Sigmoid colon (tissue), 7 donors: ENCODE results near the gene TMEM43. TPM values are rescaled to one million over a fixed set of nuclear protein-coding genes. Genes with fewer than 3 reads are reported as not detected.

Experiments
- DNase-seq: peaks from one replicate; pipeline ENCODE4 v3.0.0-alpha.2; 2019
- H3K27ac ChIP-seq, 4 donors: fragments of 200-600 bp; sonication (generic); one replicate each; pipeline ENCODE4 v1.5.1; 2016 to 2019; ENCODE audit warnings: mild to moderate bottlenecking in 1 of 4
- H3K27me3 ChIP-seq, 3 donors: fragments of 200-600 bp; sonication (generic); one replicate each; pipeline ENCODE4 v1.5.1; 2019; ENCODE audit warnings: mild to moderate bottlenecking in 1 of 3
- H3K36me3 ChIP-seq, 4 donors: fragments of 200-600 bp; sonication (generic); one replicate each; pipeline ENCODE4 v1.5.1; 2016 to 2019
- H3K4me1 ChIP-seq, 4 donors: fragments of 200-600 bp; sonication (generic); one replicate each; pipeline ENCODE4 v1.5.1; 2017 to 2019
- H3K4me3 ChIP-seq, 4 donors: fragments of 200-600 bp; sonication (generic); one replicate each; pipeline ENCODE4 v1.5.1; 2017 to 2019; ENCODE audit warnings: mild to moderate bottlenecking in 2 of 4, moderate library complexity in 1 of 4
- H3K9me3 ChIP-seq, 4 donors: fragments of 200-600 bp in 3 of 4; sonication (generic) in 3 of 4; one replicate each; pipeline versions ENCODE4 v1.5.1 to v1.6.1; 2013 to 2019
- EP300 ChIP-seq, 4 donors: sonication (generic); formaldehyde crosslinking; IDR thresholded peaks; one replicate each; pipeline ENCODE4 v1.6.1; 2017; ENCODE audit warnings: antibody characterized with exemption in 4 of 4
- POLR2A ChIP-seq, 2 donors: fragments of 450-650 bp; IDR thresholded peaks; one replicate each; pipeline ENCODE4 v1.6.1; 2016; ENCODE audit warnings: antibody characterized with exemption in 2 of 2, mild to moderate bottlenecking in 2 of 2, moderate library complexity in 2 of 2
- POLR2AphosphoS5 ChIP-seq, 4 donors: sonication (generic); formaldehyde crosslinking; IDR thresholded peaks; one replicate each; pipeline ENCODE4 v1.6.1; 2017; ENCODE audit warnings: antibody characterized with exemption in 4 of 4
- WGBS, 2 donors: extraction: QIAGEN DNeasy Blood & Tissue Kit; methylation state at CpG; one replicate each; pipeline ENCODE4 v1.1.7; 2013; 5-methylcytosine and 5-hydroxymethylcytosine counted together
- intact Hi-C: fragments of 100-400 bp; cut with DNase I; formaldehyde crosslinking; loops from one replicate; pipeline ENCODE4 v1.15.1; 2023
- polyA plus RNA-seq, 3 donors: library from polyadenylated mRNA; stranded (reverse); fragments of 200-250 nt; gene quantifications; one replicate each; pipeline ENCODE4 v1.2.3, GENCODE V29; 2013
- total RNA-seq, 4 donors: library from RNA; depleted of rRNA; stranded (reverse); fragments of >200 nt; gene quantifications; one replicate each; pipeline ENCODE4 v1.1.0, GENCODE V29; 2016
- TF ChIP-seq, protein P1 (sequence below), 4 experiments: fragments of 450-650 bp in 3 of 4; fragments of 200-600 bp in 1 of 4; IDR thresholded peaks; one replicate each; pipeline ENCODE4 v1.5.1; 2016 to 2019; ENCODE audit warnings: antibody characterized with exemption in 4 of 4, mild to moderate bottlenecking in 3 of 4, moderate library complexity in 2 of 4
- donor health status: healthy with polysubstance abuse.
- donor health status: Bipolar disorder and iron deficiency.
- donor health status: healthy.

TMEM43 gene
- total and polyA plus RNA-seq, 7 donors: 6.0 to 88.3 (median 68.0) TPM

- no peaks in the 10 kb centered on the region for H3K9me3 ChIP-seq
- WGBS, 2 donors: 70 to 92% methylated on average over 4 of the region's 4 CpGs
- H3K27ac ChIP-seq: no peak overlapping the region
- H3K27me3 ChIP-seq: no peaks in the 10 kb centered on the region
- no peak overlapping the region for H3K4me3 ChIP-seq
- no peaks in the 10 kb centered on the region for H3K4me1 ChIP-seq
- intact Hi-C loops: no loop called here
- no peak for DNase-seq
- H3K36me3 ChIP-seq: peaks cover 7 to 47% (median 27%) of the 10 kb centered on the region in 4 donors
- no peak for TF ChIP-seq POLR2A (IDR thresholded peaks at IDR 0.05)
- TF ChIP-seq EP300 (IDR thresholded peaks at IDR 0.05): no peak
- no peak for TF ChIP-seq POLR2AphosphoS5 (IDR thresholded peaks at IDR 0.05)
- TF ChIP-seq, protein P1, sequence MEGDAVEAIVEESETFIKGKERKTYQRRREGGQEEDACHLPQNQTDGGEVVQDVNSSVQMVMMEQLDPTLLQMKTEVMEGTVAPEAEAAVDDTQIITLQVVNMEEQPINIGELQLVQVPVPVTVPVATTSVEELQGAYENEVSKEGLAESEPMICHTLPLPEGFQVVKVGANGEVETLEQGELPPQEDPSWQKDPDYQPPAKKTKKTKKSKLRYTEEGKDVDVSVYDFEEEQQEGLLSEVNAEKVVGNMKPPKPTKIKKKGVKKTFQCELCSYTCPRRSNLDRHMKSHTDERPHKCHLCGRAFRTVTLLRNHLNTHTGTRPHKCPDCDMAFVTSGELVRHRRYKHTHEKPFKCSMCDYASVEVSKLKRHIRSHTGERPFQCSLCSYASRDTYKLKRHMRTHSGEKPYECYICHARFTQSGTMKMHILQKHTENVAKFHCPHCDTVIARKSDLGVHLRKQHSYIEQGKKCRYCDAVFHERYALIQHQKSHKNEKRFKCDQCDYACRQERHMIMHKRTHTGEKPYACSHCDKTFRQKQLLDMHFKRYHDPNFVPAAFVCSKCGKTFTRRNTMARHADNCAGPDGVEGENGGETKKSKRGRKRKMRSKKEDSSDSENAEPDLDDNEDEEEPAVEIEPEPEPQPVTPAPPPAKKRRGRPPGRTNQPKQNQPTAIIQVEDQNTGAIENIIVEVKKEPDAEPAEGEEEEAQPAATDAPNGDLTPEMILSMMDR (IDR thresholded peaks at IDR 0.05): no peak
Observed at GRCh38 chr3:14110699-14111098, 14.2 kb upstream of the TMEM43 start.

- peaks cover 10 to 55% (median 29%) of the 10 kb centered on the region in 4 donors for H3K36me3 ChIP-seq
- WGBS, 2 donors: 51 to 88% methylated on average over 7 of the region's 7 CpGs
- intact Hi-C loops: no loop called here
Observed at GRCh38 chr3:14113965-14114635, 10.8 kb upstream of the TMEM43 start.

GRCh38 chr3:14117468-14118399 lies 7.1 kb upstream of the TMEM43 start:
- Histone ChIP-seq H3K36me3 (peaks cover 10 to 62% (median 23%) of the 10 kb centered on the region in 4 donors), H3K4me1 (peaks cover 0 to 13% (median 6%) of the 10 kb centered on the region in 4 donors), H3K27me3 (no peaks in the 10 kb centered on the region), H3K27ac (no peak overlapping the region), H3K9me3 (no peaks in the 10 kb centered on the region), H3K4me3 (no peak overlapping the region)
- TF ChIP-seq POLR2AphosphoS5 (IDR thresholded peaks at IDR 0.05) (no peak), EP300 (IDR thresholded peaks at IDR 0.05) (no peak), POLR2A (IDR thresholded peaks at IDR 0.05) (no peak)
- TF ChIP-seq, protein P1 (IDR thresholded peaks at IDR 0.05): no peak
- WGBS, 2 donors: 82 to 92% methylated on average over 10 of the region's 10 CpGs
- intact Hi-C loops: no loop called here
- DNase-seq: no peak

More at GRCh38 chr3:14113965-14114635, 10.8 kb upstream of the TMEM43 start:
- Histone ChIP-seq H3K27ac (no peak overlapping the region), H3K27me3 (no peaks in the 10 kb centered on the region), H3K4me1 (peaks cover 0 to 8% (median 3%) of the 10 kb centered on the region in 4 donors), H3K9me3 (no peaks in the 10 kb centered on the region), H3K4me3 (no peak overlapping the region)
- TF ChIP-seq, protein P1 (IDR thresholded peaks at IDR 0.05): no peak
- TF ChIP-seq POLR2A (IDR thresholded peaks at IDR 0.05) (no peak), POLR2AphosphoS5 (IDR thresholded peaks at IDR 0.05) (no peak), EP300 (IDR thresholded peaks at IDR 0.05) (no peak)
- no peak for DNase-seq

GRCh38 chr3:14118400-14119381 lies 6.2 kb upstream of the TMEM43 start:
- Histone ChIP-seq H3K4me3 (no peak overlapping the region), H3K36me3 (peaks cover 10 to 52% (median 21%) of the 10 kb centered on the region in 4 donors), H3K27ac (no peak overlapping the region), H3K27me3 (no peaks in the 10 kb centered on the region), H3K9me3 (no peaks in the 10 kb centered on the region), H3K4me1 (peaks cover 0 to 22% (median 16%) of the 10 kb centered on the region in 4 donors)
- no peak for DNase-seq
- WGBS, 2 donors: 69 to 75% methylated on average over 13 of the region's 13 CpGs
- intact Hi-C loops: no loop called here
- no peak for TF ChIP-seq POLR2A (IDR thresholded peaks at IDR 0.05)
